Testis (tissue), 2 donors: ENCODE results near the gene PSMD13.

Experiments used
- CTCF ChIP-seq, 3 experiments: fragments of 450-650 bp in 2 of 3; fragments of 200-600 bp in 1 of 3; sonication (generic) in 1 of 3; IDR thresholded peaks; one replicate each; pipeline ENCODE4 v1.5.1; 2016 to 2019; ENCODE audit warnings: antibody characterized with exemption in 3 of 3, mild to moderate bottlenecking in 2 of 3, moderate library complexity in 1 of 3
- POLR2A ChIP-seq: fragments of 450-650 bp; IDR thresholded peaks from one replicate; pipeline ENCODE4 v1.6.1; 2017; ENCODE audit warnings: antibody characterized with exemption, mild to moderate bottlenecking, moderate library complexity

GRCh38 chr11:295351-296170 is 58.8 kb downstream of the PSMD13 start:
- TF ChIP-seq CTCF (IDR thresholded peaks at IDR 0.05) (no peak), POLR2A (no peak)
